Caki2 (cell line): ENCODE measurements around the gene ZNF425. TPM values are rescaled to one million over a fixed set of nuclear protein-coding genes. Genes with fewer than 3 reads are reported as not detected.
"Not testable (repeated sequence)": the region's sequence is repeated elsewhere in the genome, so short reads cannot be mapped to it uniquely, and the experiment has no call there.

Source experiments
- DNase-seq: peaks from one replicate; pipeline ENCODE4 v3.0.0-alpha.2; 2015; ENCODE audit warnings: low read depth
- in situ Hi-C: cut with HindIII; loops from 2 replicates; pipeline ENCODE4 v1.10.0; 2016; ENCODE audit warnings: low sequenced_read_pairs, low pct_unique_long_range_greater_than_20kb, mixed read lengths
- total RNA-seq: library from RNA; depleted of rRNA; stranded (reverse); fragments of >200 nt; shearing (Covaris generic); gene quantifications from 2 replicates; pipeline ENCODE4 v1.2.3, GENCODE V29; 2014; ENCODE audit warnings: low replicate concordance; rRNA removed

The ZNF425 gene, protein sequence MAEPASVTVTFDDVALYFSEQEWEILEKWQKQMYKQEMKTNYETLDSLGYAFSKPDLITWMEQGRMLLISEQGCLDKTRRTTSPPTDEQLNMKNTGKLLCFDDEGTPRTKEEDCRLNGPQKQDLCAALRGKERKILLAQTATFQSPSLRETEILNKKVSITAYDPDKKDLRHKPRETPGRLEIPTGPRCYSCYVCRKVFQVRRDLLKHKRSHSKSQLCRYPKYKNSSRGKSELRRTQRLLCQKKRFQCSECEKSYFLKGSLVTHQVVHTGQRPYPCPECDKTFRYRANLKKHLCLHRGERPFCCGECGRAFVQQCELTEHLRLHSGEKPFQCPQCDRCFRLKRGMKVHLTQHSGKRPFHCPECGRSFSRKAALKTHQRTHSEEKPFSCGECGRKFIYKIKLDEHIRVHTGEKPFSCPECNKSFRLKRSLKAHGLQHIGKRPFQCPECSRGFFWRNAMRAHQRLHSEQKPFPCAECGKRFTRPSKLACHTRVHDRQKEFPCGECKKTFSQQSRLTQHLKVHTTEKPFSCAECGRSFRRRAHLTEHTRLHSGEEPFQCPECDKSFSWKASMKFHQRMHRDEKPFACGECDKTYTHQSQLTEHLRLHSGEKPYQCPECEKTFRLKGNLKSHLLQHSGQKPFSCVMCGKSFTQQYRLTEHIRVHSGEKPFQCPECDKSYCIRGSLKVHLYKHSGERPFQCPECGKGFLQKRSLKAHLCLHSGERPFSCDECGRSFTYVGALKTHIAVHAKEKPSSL
- 2.9 and 7.1 TPM in 2 replicates for total RNA-seq

- in situ Hi-C loops = no loop called here
These were observed at the start of gene ZNF425 for GRCh38 chr7:149125863-149126661. Gene ZNF425, minus strand, starts transcription at chr7:149126324. Its CDS starts 111 bp downstream, at chr7:149126213.

GRCh38 chr7:149175150-149175549 is 49.0 kb upstream of the ZNF425 start:
- in situ Hi-C loops = no loop called here
- no peak for DNase-seq

More at GRCh38 chr7:149125863-149126661, at the start of gene ZNF425:
- DNase-seq = peak; percentile 96

DNA sequence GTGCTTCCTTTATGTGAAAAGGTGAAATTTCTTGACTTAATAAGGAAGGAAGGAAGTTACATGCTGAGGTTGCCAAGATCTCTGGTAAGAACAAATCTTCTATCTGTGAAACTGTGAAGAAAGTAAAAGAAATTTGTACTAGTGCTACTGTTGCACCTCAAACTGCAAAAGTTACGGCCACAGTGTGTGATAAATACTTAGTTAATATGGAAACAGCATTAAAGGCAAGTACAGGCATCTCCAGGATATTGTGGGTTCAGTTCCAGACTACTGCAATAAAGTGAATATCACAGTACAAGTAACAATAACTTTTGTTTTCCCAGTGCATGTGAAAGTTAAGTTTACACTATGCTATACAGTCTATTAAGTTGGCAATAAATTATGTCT is 46.4 kb upstream of the ZNF425 start:
- no peak for DNase-seq
- in situ Hi-C loops = no loop called here

DNA sequence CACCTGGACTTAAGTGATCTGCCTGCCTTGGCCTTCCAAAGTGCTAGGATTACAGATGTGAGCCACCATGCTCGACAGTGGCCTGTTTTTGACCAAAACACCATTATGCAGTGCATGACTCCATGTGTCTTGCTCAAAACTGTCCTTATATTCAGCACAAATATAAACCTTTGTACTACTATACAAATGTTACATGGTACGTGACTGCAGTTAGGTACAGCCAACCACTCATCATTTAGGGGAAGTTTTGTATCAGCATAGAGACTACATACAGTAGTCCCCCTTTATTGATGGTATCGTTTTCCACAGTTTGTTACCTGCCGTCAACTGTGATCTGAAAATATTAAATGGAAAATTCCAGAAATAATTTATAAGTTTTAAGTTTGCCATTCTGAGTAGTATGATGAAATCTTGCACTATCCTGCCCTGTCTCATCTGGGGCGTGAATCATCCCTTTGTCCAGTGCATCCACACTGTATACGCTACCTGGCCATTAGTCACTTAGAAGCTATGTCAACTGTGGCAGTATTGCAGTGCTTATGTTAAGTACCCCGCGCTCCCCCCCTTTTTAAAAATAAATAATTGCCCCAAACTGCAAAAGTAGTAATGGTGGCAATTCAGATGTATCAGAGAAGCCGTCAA is 45.9 kb upstream of the ZNF425 start:
- peak; percentile 76 for DNase-seq
- in situ Hi-C loops = no loop called here

DNA sequence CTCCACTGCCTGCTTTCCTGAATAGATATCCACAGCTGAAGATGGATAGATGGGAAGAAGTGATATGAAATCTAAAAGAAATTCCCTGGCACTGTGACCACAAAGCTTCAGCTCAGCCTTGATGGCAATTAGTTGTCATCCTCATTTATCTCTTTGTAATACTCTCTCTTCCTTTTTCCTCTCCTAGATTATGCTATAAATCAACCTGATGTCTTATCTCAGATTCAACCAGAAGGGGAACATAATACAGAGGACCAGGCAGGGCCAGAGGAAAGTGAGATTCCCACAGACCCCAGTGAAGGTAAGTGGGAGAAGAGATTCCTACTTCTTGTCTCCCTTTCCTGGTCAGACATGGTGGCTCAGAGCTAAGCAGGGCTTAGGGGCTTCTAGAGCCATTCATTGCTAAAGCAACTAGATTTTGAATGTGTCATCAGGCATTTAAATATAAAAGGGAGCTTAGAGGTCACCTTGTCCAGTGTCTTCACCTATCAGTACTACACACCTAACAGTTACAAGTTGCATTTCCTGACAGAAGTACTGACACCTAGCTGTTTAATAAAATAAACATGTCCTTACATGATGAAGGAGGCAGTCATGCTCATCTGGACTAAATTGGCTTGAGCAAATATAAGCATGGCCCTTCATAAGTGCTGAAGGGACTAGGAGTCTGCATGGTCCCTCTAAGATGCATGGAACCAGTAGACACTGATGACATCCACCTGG is 40.7 kb upstream of the ZNF425 start:
- in situ Hi-C loops = no loop called here

GRCh38 chr7:149166142-149166541 is 40.0 kb upstream of the ZNF425 start:
- no peak for DNase-seq
- in situ Hi-C loops = no loop called here

More for the DNA sequence above, 40.7 kb upstream of the ZNF425 start:
- DNase-seq = no peak

DNA sequence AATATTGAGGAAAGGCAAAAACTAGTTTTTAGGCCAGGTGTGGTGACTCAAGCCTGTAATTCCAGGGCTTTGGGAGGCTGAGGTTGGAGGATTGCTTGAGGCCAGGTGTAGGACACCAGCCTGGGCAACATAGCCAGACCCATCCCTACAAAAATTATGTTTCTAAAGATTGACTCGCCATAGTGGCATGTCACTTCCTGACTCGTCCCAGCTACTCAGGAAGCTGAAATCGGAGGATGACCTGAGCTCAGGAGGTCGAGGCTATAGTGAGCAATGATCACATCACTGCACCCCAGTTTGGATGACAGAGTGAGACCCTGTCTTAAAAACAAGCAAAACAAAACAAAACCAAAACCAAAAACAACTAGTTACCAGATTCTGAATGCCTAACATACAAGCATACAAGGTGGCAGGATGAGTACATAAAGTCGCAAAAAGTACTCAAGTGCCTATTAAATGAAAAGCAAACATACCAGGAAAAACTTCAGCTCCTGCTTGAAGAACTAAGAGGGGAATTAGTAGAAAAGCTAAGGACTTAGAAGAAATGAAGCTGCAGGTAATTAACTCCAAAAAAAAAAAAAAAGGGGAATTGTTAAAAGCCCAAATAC is 35.2 kb upstream of the ZNF425 start:
- in situ Hi-C loops = no loop called here
- no peak for DNase-seq

DNA sequence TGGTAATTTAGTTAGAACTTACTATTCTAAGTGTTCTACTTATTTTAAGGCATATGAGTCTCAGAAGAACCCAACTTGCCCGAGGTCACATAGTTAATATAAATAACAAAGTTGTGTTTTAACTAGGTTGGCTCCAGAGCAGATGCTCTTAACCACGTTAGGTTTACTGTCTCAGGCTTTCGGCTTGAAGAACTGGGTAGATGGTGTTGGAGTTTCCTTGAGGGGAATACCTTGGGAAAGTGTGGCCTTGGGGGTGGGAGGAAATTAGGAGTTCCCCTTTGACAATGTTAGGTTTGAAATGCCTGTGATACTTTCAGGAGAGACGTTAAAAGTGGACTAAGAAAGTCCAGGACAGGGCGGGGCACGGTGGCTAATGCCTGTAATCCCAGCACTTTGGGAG is 30.8 kb upstream of the ZNF425 start:
- in situ Hi-C loops = no loop called here
- DNase-seq = no peak

GRCh38 chr7:149154056-149154455 is 27.9 kb upstream of the ZNF425 start:
- no peak for DNase-seq
- in situ Hi-C loops = no loop called here

- in situ Hi-C loops = no loop called here
- no peak for DNase-seq
These were observed 27.2 kb upstream of the ZNF425 start for GRCh38 chr7:149153346-149153745.

GRCh38 chr7:149150981-149151380 is 24.9 kb upstream of the ZNF425 start:
- no peak for DNase-seq
- in situ Hi-C loops = no loop called here

- in situ Hi-C loops = no loop called here
- DNase-seq = peak; percentile 52
These were observed 21.9 kb upstream of the ZNF425 start for GRCh38 chr7:149147752-149148653.

DNA sequence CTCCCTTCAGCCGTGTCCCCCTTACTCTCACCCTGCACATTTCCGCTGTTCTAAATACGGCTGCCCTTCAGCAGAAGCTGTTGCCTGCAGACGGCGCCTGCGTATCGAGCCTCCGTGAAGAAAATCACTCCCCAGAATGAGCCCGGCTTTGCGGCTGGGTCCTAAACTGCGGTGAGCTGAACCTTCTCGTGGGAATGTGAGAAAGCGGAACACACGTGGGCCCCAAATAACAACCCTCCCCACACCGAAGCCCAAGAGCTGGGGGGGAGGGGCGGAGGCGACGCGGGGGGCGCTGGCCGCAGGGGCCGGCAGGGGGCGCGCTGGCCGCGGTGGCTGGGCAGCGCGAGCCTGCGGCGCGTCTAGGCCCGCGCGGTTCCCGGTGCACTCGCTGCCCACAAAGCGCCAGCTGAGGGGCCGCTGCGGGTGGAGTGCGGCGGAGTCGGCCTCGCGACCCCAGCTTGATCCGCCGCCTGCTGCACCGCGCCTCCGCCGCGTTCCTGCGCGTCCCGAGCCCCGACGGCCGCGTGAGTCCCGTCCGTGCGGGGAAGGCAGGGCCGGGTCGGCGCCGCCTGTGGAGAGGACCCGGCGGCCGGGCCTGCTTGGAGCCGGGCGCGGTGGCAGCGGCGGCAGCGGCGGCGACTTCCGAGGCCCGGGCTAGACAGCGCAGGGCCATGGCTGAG is 21.1 kb upstream of the ZNF425 start, which contains the start of gene ZNF398:
Gene ZNF398 (plus strand): TSS at position 382 of the 680 bp plus-strand sequence. CDS start 290 bp downstream, at position 672.
- in situ Hi-C loops = no loop called here
- DNase-seq = peak; percentile 75

DNA sequence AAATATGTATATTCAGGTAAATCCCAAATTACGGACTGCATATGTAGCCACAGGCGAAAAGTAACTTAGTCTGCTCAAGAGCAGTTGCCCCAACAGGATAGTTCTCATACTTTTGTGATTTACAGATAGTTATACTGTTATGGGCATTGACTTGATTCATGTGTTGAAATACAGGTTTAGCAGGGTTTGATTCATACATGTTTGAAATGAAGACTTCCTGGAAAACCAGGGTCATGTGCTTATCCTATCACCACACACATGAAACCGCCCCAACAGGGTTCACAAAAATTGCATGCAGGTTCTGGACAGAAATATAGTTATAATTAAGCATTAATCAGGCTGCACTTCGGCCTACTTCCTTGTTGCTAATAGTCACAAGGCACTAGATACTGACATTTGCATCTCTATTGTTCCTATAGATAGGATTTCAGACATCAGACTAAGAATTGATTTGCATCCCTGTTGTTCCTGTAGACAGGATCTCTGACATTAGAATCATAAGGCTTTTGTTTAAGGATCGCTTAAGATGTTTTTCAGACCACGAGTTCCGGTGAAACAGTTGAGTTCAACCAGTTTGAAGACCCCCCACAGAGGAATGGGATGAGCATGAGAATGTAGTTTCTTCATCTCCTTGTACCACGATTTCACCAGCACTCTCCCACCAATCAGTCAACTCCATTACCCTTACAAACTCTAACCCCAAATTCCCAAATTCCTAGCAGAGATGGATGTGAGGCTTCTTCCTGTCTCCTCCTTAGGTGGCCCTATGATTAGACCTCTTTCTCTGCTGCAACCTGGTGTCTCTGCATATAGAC is 19.1 kb upstream of the ZNF425 start:
- DNase-seq = no peak
- in situ Hi-C loops = no loop called here

GRCh38 chr7:149144436-149144922 is 18.4 kb upstream of the ZNF425 start:
- in situ Hi-C loops, DNase-seq: not testable (repeated sequence)
